SH-SY5Y (cell line): ENCODE results near the gene GIPC1.

Experiments used
- GATA2 ChIP-seq: IDR thresholded peaks from 2 replicates; pipeline ENCODE4 v1.6.1; 2011; ENCODE audit warnings: mild to moderate bottlenecking, low read depth, low read length
- GATA3 ChIP-seq: IDR thresholded peaks from 2 replicates; pipeline ENCODE4 v1.6.1; 2011; ENCODE audit warnings: low read depth, mild to moderate bottlenecking, low read length, moderate library complexity

GIPC1 gene

GRCh38 chr19:14443632-14444216 is 52.2 kb downstream of the GIPC1 start:
- TF ChIP-seq GATA2 = no peak
- no peak for TF ChIP-seq GATA3

- no peak for TF ChIP-seq GATA2
- no peak for TF ChIP-seq GATA3
These were observed 52.9 kb downstream of the GIPC1 start for GRCh38 chr19:14442891-14443631.

- TF ChIP-seq GATA2 (no peak), GATA3 (no peak)
These were observed 54.6 kb downstream of the GIPC1 start for GRCh38 chr19:14441041-14441938.

GRCh38 chr19:14440049-14440448 is 55.9 kb downstream of the GIPC1 start:
- TF ChIP-seq GATA2 = no peak
- TF ChIP-seq GATA3 = no peak

GRCh38 chr19:14439014-14439413 is 56.9 kb downstream of the GIPC1 start:
- TF ChIP-seq GATA2 (no peak), GATA3 (no peak)

GRCh38 chr19:14437578-14438140 is 58.3 kb downstream of the GIPC1 start:
- TF ChIP-seq GATA2 (no peak), GATA3 (no peak)

- TF ChIP-seq GATA3 (no peak), GATA2 (no peak)
These were observed 60.4 kb downstream of the GIPC1 start for GRCh38 chr19:14435320-14436050.

- no peak for TF ChIP-seq GATA2
- TF ChIP-seq GATA3 = no peak
These were observed 61.2 kb downstream of the GIPC1 start for GRCh38 chr19:14434543-14435319.

GRCh38 chr19:14433554-14434501 is 62.1 kb downstream of the GIPC1 start:
- TF ChIP-seq GATA2 = no peak
- no peak for TF ChIP-seq GATA3

- no peak for TF ChIP-seq GATA3
- TF ChIP-seq GATA2 = no peak
These were observed 63.0 kb downstream of the GIPC1 start, which contains the start of gene PKN1 for GRCh38 chr19:14432791-14433553. PKN1 (plus strand) TSS chr19:14433306; CDS start chr19:14433522, 216 bp downstream.

GRCh38 chr19:14430712-14431111 is 65.2 kb downstream of the GIPC1 start:
- TF ChIP-seq GATA2 (no peak), GATA3 (no peak)
